IPS DF 6.9 (cell line): ENCODE data around the gene YAP1.

ENCODE experiments used
- DNase-seq: peaks from one replicate; pipeline ENCODE4 v3.0.0-alpha.2; 2013; ENCODE audit warnings: low read depth, low spot score
- H3K27ac ChIP-seq: one replicate; pipeline ENCODE4 v1.5.1; 2013; ENCODE audit warnings: low read length, control low read depth
- H3K27me3 ChIP-seq: 2 replicates; pipeline ENCODE4 v1.6.1; 2013; ENCODE audit warnings: mild to moderate bottlenecking, low read length; ENCODE audit not compliant: control insufficient read depth, insufficient read depth
- H3K36me3 ChIP-seq: 2 replicates; pipeline ENCODE4 v1.6.1; 2013; ENCODE audit warnings: low read length; ENCODE audit not compliant: control insufficient read depth, insufficient read depth
- H3K4me1 ChIP-seq: 2 replicates; pipeline ENCODE4 v1.6.1; 2013; ENCODE audit warnings: low read length; ENCODE audit not compliant: control insufficient read depth, insufficient read depth
- H3K4me3 ChIP-seq: 2 replicates; pipeline ENCODE4 v1.5.1; 2013; ENCODE audit warnings: mild to moderate bottlenecking, low read length
- H3K9me3 ChIP-seq: 2 replicates; pipeline ENCODE4 v1.6.1; 2013; ENCODE audit warnings: low read length, inconsistent platforms; ENCODE audit not compliant: control insufficient read depth, insufficient read depth
- WGBS: extraction: QIAGEN DNeasy Blood & Tissue Kit; methylation state at CpG from one replicate; pipeline ENCODE4 v1.1.7; 2013; ENCODE audit warnings: mixed read lengths, missing lambda C conversion rate; ENCODE audit not compliant: insufficient read length, insufficient coverage; 5-methylcytosine and 5-hydroxymethylcytosine counted together

The YAP1 gene

GRCh38 chr11:102143867-102144266 is 33.6 kb downstream of the YAP1 start:
- H3K36me3 ChIP-seq, result no peaks in the 10 kb centered on the region
- no peak for DNase-seq
- WGBS, result no CpG with 5 or more reads among the region's 1 CpG
- peaks cover 2% of the 10 kb centered on the region for H3K4me1 ChIP-seq
- H3K4me3 ChIP-seq, result no peak overlapping the region
- no peak overlapping the region for H3K27ac ChIP-seq
- H3K9me3 ChIP-seq, result no peaks in the 10 kb centered on the region
- H3K27me3 ChIP-seq, result no peaks in the 10 kb centered on the region

DNA sequence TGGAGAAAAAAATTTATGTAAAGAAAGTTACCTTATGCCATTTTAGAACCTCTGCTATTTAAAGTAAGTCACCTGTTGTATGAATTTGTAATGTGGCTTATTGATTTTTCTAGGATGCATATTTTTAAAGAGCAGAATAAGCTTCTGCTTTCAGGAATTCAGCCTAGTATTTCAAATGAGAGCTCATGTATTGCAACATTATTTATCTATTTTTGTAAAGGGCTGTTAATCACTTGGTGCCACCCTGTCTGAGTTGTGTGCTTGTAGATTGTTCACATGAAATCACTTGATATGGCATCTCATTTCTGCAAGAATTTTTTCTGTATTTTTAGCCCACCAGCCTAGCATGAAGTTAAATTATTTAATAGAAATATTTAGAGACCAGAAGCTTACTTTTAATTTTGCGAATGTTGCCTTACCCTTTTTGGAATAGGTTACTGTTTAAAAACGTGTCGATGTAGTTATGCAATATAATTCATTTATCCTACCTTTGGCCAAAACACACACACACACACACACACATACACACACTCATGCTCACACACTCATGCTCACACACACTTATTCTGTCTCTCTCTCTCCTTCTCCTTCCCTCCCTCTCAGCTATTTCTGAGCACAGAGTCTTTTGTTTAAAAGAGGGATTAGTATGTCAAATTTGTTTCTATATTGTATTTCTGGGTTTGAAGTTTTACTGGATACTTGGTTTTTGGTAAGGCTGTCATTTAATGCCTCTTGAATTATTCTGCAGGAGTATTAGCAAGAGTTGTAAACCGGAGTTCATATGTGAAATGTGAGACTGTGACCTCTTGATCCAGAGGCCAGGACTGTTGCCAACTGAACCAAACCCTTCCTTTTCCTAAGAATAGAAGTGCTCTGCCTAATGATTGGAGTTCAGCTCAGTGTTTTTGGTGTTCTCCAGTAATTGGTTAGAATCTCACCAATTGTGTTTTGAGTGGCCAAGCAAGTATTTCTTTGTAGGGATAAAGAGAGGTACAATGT is 34.4 kb downstream of the YAP1 start:
- DNase-seq, result no peak
- Histone ChIP-seq H3K4me1 (no peaks in the 10 kb centered on the region; the same call in 1 of the 2 replicates), H3K27ac (no peak overlapping the region), H3K27me3 (no peaks in the 10 kb centered on the region), H3K9me3 (no peaks in the 10 kb centered on the region), H3K36me3 (no peaks in the 10 kb centered on the region), H3K4me3 (no peak overlapping the region)
- WGBS, result no CpG with 5 or more reads among the region's 4 CpGs

DNA sequence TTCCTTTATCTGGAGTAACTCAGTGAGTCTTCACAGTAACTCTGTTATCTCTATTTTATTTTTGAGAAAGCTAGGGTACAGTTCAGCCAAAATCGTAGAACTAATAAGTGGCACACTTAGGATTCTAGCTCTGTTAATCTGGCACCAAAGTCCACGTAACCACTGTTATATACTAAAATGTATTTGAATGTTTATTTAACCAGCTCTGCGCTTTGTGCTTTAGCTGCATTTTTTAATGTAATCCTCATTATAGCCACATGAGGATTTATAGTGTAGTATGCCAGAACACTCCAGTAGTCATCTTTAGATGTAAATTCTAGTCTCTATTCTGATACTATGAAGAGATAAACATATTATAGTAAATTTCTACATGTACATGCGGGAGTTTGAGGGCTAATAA is 36.8 kb downstream of the YAP1 start:
- no CpG with 5 or more reads among the region's 4 CpGs for WGBS
- 0 out of 2 replicates have a peak, but pooled peaks cover 2% of the 10 kb centered on the region for H3K4me1 ChIP-seq
- H3K4me3 ChIP-seq, result no peak overlapping the region
- H3K27me3 ChIP-seq, result no peaks in the 10 kb centered on the region
- no peak for DNase-seq
- no peaks in the 10 kb centered on the region for H3K36me3 ChIP-seq
- no peaks in the 10 kb centered on the region for H3K9me3 ChIP-seq
- no peak overlapping the region for H3K27ac ChIP-seq

- Histone ChIP-seq H3K27ac (no peak overlapping the region), H3K27me3 (no peaks in the 10 kb centered on the region; the same call in 1 of the 2 replicates), H3K36me3 (no peaks in the 10 kb centered on the region), H3K4me3 (no peak overlapping the region), H3K4me1 (0 out of 2 replicates have a peak, but pooled peaks cover 3% of the 10 kb centered on the region), H3K9me3 (no peaks in the 10 kb centered on the region)
- DNase-seq, result no peak
- WGBS, result 100% methylated on average over 1 of the region's 2 CpGs
Measured at GRCh38 chr11:102147632-102148031, 37.4 kb downstream of the YAP1 start.

GRCh38 chr11:102148059-102148458 is 37.8 kb downstream of the YAP1 start:
- no peak for DNase-seq
- Histone ChIP-seq H3K4me1 (0 out of 2 replicates have a peak, but pooled peaks cover 3% of the 10 kb centered on the region), H3K4me3 (no peak overlapping the region), H3K36me3 (no peaks in the 10 kb centered on the region), H3K27ac (no peak overlapping the region), H3K9me3 (no peaks in the 10 kb centered on the region), H3K27me3 (no peaks in the 10 kb centered on the region; the same call in 1 of the 2 replicates)

DNA sequence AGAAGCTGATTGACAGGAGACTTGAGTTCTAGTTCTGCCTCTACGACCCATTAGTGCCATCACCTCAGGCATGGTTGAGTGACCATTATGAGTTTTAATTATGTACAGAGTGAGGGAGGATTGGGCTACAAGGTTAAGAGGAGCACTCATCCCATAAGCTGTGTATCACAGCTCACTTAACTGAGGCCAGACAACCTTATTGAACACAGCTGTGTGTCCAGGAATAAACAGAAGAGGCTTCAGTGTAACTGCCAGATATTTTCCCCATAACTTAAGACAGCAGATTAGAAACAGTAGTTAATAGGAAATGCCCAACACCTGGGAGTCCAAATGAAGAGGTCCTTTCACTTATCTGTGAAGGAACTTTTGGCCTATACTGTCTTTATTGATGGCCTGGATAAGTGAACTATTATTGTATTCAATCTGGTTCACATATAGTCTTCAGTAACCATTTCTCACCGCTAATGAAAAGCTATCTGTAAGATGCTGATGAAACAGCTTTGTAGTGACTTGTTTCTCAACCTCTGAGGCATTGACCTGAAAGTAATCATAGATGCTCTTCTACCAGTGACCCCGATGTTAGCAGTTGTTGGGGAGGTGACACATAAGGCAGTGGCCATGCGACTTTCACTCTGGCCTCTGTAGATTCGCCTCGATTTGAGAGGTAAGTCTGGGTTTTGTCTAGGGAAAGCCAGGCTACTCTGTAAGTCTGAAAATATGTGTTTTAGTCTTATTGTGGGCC is 41.7 kb downstream of the YAP1 start:
- no peaks in the 10 kb centered on the region; the same call in 1 of the 2 replicates for H3K27me3 ChIP-seq
- no peak overlapping the region for H3K4me3 ChIP-seq
- H3K9me3 ChIP-seq, result no peaks in the 10 kb centered on the region
- no peaks in the 10 kb centered on the region for H3K36me3 ChIP-seq
- no peak for DNase-seq
- WGBS, result no CpG with 5 or more reads among the region's 6 CpGs
- H3K4me1 ChIP-seq, result 0 out of 2 replicates have a peak, but pooled peaks cover 3% of the 10 kb centered on the region
- no peak overlapping the region for H3K27ac ChIP-seq

- no CpG with 5 or more reads among the region's 1 CpG for WGBS
- Histone ChIP-seq H3K9me3 (no peaks in the 10 kb centered on the region), H3K4me1 (0 out of 2 replicates have a peak, but pooled peaks cover 3% of the 10 kb centered on the region), H3K27me3 (no peaks in the 10 kb centered on the region; the same call in 1 of the 2 replicates), H3K36me3 (no peaks in the 10 kb centered on the region), H3K4me3 (no peak overlapping the region), H3K27ac (no peak overlapping the region)
- no peak for DNase-seq
Measured at GRCh38 chr11:102153082-102153481, 42.8 kb downstream of the YAP1 start.

DNA sequence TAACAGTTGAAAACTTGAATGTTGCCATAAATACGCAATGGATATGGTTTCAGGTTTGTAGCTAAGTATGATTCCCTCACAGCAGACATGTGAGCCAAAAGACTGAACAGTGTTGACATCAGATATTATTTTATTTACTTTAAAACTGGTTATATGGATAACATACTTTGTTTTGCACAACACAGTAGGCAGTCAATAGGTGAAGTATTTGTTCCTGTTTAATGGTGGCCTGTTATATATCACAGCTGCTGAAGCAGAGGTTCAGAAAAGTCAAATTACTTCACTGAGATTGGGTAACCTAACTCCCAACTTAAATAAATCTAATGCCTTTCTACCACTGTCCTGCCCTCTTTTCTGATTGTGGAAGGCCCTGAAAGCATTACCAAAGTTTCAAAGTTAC is 44.6 kb downstream of the YAP1 start:
- Histone ChIP-seq H3K27me3 (no peaks in the 10 kb centered on the region; the same call in 1 of the 2 replicates), H3K27ac (no peak overlapping the region), H3K4me3 (no peak overlapping the region), H3K4me1 (0 out of 2 replicates have a peak, but pooled peaks cover 3% of the 10 kb centered on the region), H3K9me3 (no peaks in the 10 kb centered on the region), H3K36me3 (no peaks in the 10 kb centered on the region)
- WGBS, result no CpG with 5 or more reads among the region's 1 CpG
- no peak for DNase-seq

DNA sequence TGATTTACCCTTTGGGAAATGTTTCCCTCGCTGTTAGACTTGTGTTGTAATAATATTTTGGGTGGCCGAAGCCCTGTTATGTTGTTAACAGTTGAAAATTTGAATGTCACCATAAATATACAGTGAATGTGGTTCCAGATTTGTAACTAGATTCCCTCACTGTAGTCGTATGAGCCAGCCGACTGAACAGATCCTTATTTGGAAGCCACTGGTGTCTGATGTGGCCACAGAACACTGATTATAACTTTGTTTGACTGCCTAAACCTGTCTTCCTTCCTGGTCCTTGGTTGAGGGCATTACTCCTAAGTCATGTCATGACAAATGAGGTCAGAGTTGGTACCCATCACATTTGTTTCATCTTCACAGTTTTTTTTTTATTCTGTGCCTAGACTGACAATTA is 45.4 kb downstream of the YAP1 start:
- no CpG with 5 or more reads among the region's 4 CpGs for WGBS
- Histone ChIP-seq H3K4me1 (0 out of 2 replicates have a peak, but pooled peaks cover 3% of the 10 kb centered on the region), H3K9me3 (no peaks in the 10 kb centered on the region), H3K36me3 (no peaks in the 10 kb centered on the region), H3K27ac (no peak overlapping the region), H3K4me3 (no peak overlapping the region), H3K27me3 (no peaks in the 10 kb centered on the region; the same call in 1 of the 2 replicates)
- no peak for DNase-seq

DNA sequence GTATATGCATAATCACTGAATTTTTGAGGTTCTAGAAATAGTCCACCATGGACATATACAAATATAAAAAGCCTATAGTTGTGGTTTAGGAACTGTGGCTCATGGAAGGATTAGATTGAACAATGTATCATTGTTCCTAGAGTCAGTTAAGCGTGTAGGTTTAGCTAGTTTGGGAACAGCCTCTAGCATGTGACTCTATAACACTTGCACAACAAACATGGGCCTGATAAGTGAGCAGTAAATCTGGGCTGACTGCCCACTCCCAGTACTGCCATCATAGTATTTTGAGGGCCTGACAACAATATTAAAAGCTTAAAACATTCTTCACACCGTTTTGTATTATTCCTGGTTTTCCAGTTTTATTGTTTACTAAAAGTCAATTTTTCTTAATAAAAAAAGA is 47.0 kb downstream of the YAP1 start:
- H3K9me3 ChIP-seq, result no peaks in the 10 kb centered on the region
- no peak overlapping the region for H3K27ac ChIP-seq
- H3K4me1 ChIP-seq, result 0 out of 2 replicates have a peak, but pooled peaks cover under 1% of the 10 kb centered on the region
- no peak overlapping the region for H3K4me3 ChIP-seq
- no peak for DNase-seq
- H3K36me3 ChIP-seq, result no peaks in the 10 kb centered on the region
- no CpG with 5 or more reads among the region's 2 CpGs for WGBS
- no peaks in the 10 kb centered on the region; the same call in 1 of the 2 replicates for H3K27me3 ChIP-seq
